ENCODE data around the gene ANP32B.
A peak's percentile ranks its signal among the peaks of the same experiment; 100 is the strongest.

The ANP32B gene

DNA sequence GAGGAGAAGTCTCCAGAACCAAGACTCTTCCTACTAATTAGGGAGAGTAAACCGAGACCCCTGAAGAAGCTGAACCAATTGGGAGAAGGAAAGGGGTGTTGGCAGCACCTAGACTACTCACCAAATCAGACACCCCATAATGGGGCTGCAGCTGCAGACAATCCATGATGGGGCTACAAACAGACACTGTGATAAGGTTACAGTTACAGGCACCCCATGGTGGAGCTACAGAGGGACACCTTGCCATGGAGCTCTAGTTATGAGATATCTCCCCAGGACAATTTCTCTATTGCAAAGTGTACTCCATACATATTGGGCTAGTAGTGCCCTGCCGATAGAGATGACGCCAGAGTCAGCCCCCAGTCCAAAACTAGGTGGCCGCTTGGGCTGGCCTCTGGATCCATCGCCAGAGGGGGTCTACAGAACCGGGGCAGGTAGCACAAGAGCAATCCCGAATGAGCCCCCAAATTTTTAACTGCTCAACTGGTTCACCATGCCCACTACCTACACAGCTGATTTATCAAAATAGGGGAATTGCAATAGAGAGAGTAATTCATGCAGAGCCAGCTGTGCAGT is 71.3 kb downstream of the ANP32B start:
- TF ChIP-seq, protein P1, sequence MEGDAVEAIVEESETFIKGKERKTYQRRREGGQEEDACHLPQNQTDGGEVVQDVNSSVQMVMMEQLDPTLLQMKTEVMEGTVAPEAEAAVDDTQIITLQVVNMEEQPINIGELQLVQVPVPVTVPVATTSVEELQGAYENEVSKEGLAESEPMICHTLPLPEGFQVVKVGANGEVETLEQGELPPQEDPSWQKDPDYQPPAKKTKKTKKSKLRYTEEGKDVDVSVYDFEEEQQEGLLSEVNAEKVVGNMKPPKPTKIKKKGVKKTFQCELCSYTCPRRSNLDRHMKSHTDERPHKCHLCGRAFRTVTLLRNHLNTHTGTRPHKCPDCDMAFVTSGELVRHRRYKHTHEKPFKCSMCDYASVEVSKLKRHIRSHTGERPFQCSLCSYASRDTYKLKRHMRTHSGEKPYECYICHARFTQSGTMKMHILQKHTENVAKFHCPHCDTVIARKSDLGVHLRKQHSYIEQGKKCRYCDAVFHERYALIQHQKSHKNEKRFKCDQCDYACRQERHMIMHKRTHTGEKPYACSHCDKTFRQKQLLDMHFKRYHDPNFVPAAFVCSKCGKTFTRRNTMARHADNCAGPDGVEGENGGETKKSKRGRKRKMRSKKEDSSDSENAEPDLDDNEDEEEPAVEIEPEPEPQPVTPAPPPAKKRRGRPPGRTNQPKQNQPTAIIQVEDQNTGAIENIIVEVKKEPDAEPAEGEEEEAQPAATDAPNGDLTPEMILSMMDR (IDR thresholded peaks at IDR 0.05; ENCODE audit: insufficient read depth, low read length, missing control alignments): no peak
- ChIA-PET POLR2A (no interaction called here), CTCF (interaction anchor here (0.6 kb wide), 1 partner anchor 20 kb away, joined by 3 read pairs; no protein-coding TSS in a partner anchor)
- H3K4me3 ChIP-seq (ENCODE audit: low read depth, low read length): no peak overlapping the region
- DNase-seq (ENCODE audit: low read depth, low spot score): no peak

GRCh38 chr9:98056269-98057137 is 73.4 kb downstream of the ANP32B start, which contains the start of gene NANS:
Gene NANS, plus strand, starts transcription at chr9:98056732. Its CDS starts 77 bp downstream, at chr9:98056809.
- CTCF ChIA-PET: interaction anchor here (1.0 to 5.6 kb wide), 10 partner anchors 9 to 155 kb away, joined by 3 to 72 read pairs (median 5); partner anchors contain the start of gene TRMO
- DNase-seq (ENCODE audit: low read depth, low spot score): peak; percentile 76
- POLR2A ChIA-PET: interaction anchor here (0.8 to 1.5 kb wide), 4 partner anchors 17 to 74 kb away, joined by 3 to 5 read pairs (median 3); partner anchors contain the start of gene ANP32B
- peak within 1 kb of the TSS; percentile 89 for H3K4me3 ChIP-seq (ENCODE audit: low read depth, low read length)
- TF ChIP-seq, protein P1 (IDR thresholded peaks at IDR 0.05; ENCODE audit: insufficient read depth, low read length, missing control alignments): peak; percentile 16

DNA sequence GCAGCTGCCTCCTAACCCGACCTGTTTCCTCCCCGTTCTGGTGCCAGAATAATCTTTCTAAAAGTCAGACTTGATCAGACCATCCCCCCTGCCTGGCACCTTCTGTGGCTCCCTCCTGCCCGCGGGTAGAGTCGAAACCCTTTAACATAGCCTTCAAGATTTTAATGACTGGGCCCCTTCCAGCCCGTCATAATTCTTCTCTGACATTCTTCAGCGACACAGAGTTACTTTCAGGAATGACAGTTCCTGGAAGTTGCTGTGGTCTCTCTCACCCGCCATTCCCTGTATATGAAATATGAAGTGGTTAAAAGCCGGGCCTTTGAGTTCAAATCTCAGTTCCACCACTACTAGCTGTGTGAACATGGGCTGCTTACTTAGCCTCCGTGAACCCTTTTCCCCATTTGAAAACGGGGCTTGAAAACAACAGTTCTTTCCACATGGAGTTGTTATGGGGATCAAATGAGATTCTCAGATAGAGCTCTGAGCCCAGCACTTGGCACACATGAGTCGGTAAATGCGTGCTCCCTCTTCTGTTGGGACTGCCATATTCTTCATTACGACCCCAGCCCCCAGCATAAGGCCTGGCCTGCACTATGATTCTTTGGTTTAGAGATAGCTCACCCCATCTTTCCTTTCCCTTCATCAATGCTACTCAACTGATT is 74.1 kb downstream of the ANP32B start:
- CTCF ChIA-PET: interaction anchor here (1.0 to 5.6 kb wide), 13 partner anchors 10 to 718 kb away, joined by 3 to 72 read pairs (median 5); partner anchors contain the start of gene TRMO
- TF ChIP-seq, protein P1 (IDR thresholded peaks at IDR 0.05; ENCODE audit: insufficient read depth, low read length, missing control alignments): no peak

GRCh38 chr9:98062161-98062560 is 79.0 kb downstream of the ANP32B start:
- no peak for DNase-seq (ENCODE audit: low read depth, low spot score)
- ChIA-PET CTCF (interaction anchor here (3.0 kb wide), 1 partner anchor 11 kb away, joined by 18 read pairs; no protein-coding TSS in a partner anchor), POLR2A (no interaction called here)
- H3K4me3 ChIP-seq (ENCODE audit: low read depth, low read length): no peak overlapping the region
- TF ChIP-seq, protein P1 (IDR thresholded peaks at IDR 0.05; ENCODE audit: insufficient read depth, low read length, missing control alignments): no peak

More for the DNA sequence above, 74.1 kb downstream of the ANP32B start:
- peak overlapping the region; percentile 89 for H3K4me3 ChIP-seq (ENCODE audit: low read depth, low read length)
- DNase-seq (ENCODE audit: low read depth, low spot score): no peak
- POLR2A ChIA-PET: interaction anchor here (0.7 to 1.6 kb wide), 5 partner anchors 14 to 164 kb away, joined by 3 to 5 read pairs (median 3); partner anchors contain the start of gene ANP32B

GRCh38 chr9:98064623-98065392 is 81.7 kb downstream of the ANP32B start:
- no peak for DNase-seq (ENCODE audit: low read depth, low spot score)
- ChIA-PET POLR2A (no interaction called here), CTCF (interaction anchor here (1.3 to 2.1 kb wide), 2 partner anchors 9 to 141 kb away, joined by 3 to 11 read pairs; no protein-coding TSS in a partner anchor)
- TF ChIP-seq, protein P1 (IDR thresholded peaks at IDR 0.05; ENCODE audit: insufficient read depth, low read length, missing control alignments): no peak
- no peak overlapping the region for H3K4me3 ChIP-seq (ENCODE audit: low read depth, low read length)
